HEK293 (cell line): ENCODE measurements around the gene HRG.
A peak's percentile ranks its signal among the peaks of the same experiment; 100 is the strongest.

ENCODE experiments used
- CTCF ChIA-PET: fragments of 350-600 bp; formaldehyde crosslinking; extraction: SDS; loops from one replicate; lab custom pipeline; 2021; ENCODE audit warnings: antibody characterized with exemption; lab: Yijun Ruan, JAX
- POLR2A ChIA-PET: fragments of 300-600 bp; formaldehyde crosslinking; extraction: SDS; loops from one replicate; lab custom pipeline; 2020; ENCODE audit warnings: antibody characterized with exemption, inconsistent platforms; lab: Yijun Ruan, JAX
- H3K27ac ChIP-seq: fragments of 200-500 bp; sonication (Bioruptor generic); 2 replicates; pipeline ENCODE4 v1.5.1; 2014; ENCODE audit warnings: low read depth, low read length, control low read depth, inconsistent platforms; ENCODE audit errors: extremely low read depth
- H3K36me3 ChIP-seq, 2 experiments: fragments of 200-500 bp in 1 of 2; sonication (Bioruptor generic) in 1 of 2; 1 replicate in 1 of 2; 2 replicates in 1 of 2; pipeline ENCODE4 v1.5.1; 2014 to 2017; ENCODE audit warnings: inconsistent platforms in 2 of 2, low read length in 2 of 2; ENCODE audit not compliant: control insufficient read depth in 2 of 2, insufficient read depth in 1 of 2
- H3K4me1 ChIP-seq: fragments of 200-500 bp; sonication (Bioruptor generic); 2 replicates; pipeline ENCODE4 v1.5.1; 2014; ENCODE audit warnings: mild to moderate bottlenecking, low read length, inconsistent platforms; ENCODE audit not compliant: control insufficient read depth, insufficient read depth
- H3K4me3 ChIP-seq: 2 replicates; pipeline ENCODE4 v1.5.1; 2011; ENCODE audit warnings: low read depth, mild to moderate bottlenecking, control low read depth, low read length, moderate library complexity
- H3K9me3 ChIP-seq: fragments of 200-500 bp; sonication (Bioruptor generic); 2 replicates; pipeline ENCODE4 v1.5.1; 2014; ENCODE audit warnings: low read depth, low read length, inconsistent platforms; ENCODE audit not compliant: control insufficient read depth, insufficient read depth
- HOXC10 ChIP-seq: sonication (generic); formaldehyde crosslinking; IDR thresholded peaks from 2 replicates; pipeline ENCODE4 v1.8.1; 2023; ENCODE audit warnings: mild to moderate bottlenecking, missing genetic modification reagents
- HOXD13 ChIP-seq: sonication (generic); formaldehyde crosslinking; IDR thresholded peaks from 2 replicates; pipeline ENCODE4 v1.8.0; 2022; ENCODE audit warnings: missing genetic modification reagents, borderline replicate concordance
- KLF9 ChIP-seq: fragments of 450-650 bp; formaldehyde crosslinking; IDR thresholded peaks from 2 replicates; pipeline ENCODE4 v1.5.1; 2016; ENCODE audit warnings: missing biosample characterization, missing genetic modification characterization, low read depth
- RBAK ChIP-seq: fragments of 450-650 bp; formaldehyde crosslinking; IDR thresholded peaks from 2 replicates; pipeline ENCODE4 v1.5.1; 2016; ENCODE audit warnings: missing biosample characterization, missing genetic modification characterization
- SCRT2 ChIP-seq: fragments of 450-650 bp; formaldehyde crosslinking; IDR thresholded peaks from 2 replicates; pipeline ENCODE4 v1.5.1; 2016; ENCODE audit warnings: missing biosample characterization, missing genetic modification characterization
- YY2 ChIP-seq: fragments of 450-650 bp; formaldehyde crosslinking; IDR thresholded peaks from 2 replicates; pipeline ENCODE4 v1.5.1; 2016; ENCODE audit warnings: missing biosample characterization, missing genetic modification characterization
- ZBTB20 ChIP-seq: fragments of 450-650 bp; formaldehyde crosslinking; IDR thresholded peaks from 2 replicates; pipeline ENCODE4 v1.5.1; 2016; ENCODE audit warnings: missing biosample characterization, missing genetic modification characterization
- ZFP41 ChIP-seq: fragments of 450-650 bp; formaldehyde crosslinking; IDR thresholded peaks from 2 replicates; pipeline ENCODE4 v1.5.1; 2016; ENCODE audit warnings: missing biosample characterization, missing genetic modification characterization, borderline replicate concordance
- ZFP69B ChIP-seq: fragments of 450-650 bp; formaldehyde crosslinking; IDR thresholded peaks from 2 replicates; pipeline ENCODE4 v1.5.1; 2016; ENCODE audit warnings: missing biosample characterization, missing genetic modification characterization
- ZNF114 ChIP-seq: fragments of 450-650 bp; formaldehyde crosslinking; IDR thresholded peaks from 2 replicates; pipeline ENCODE4 v1.5.0; 2017; ENCODE audit warnings: missing biosample characterization, missing genetic modification characterization
- ZNF202 ChIP-seq: fragments of 450-650 bp; formaldehyde crosslinking; IDR thresholded peaks from 2 replicates; pipeline ENCODE4 v1.5.1; 2016; ENCODE audit warnings: missing biosample characterization, missing genetic modification characterization, borderline replicate concordance
- ZNF214 ChIP-seq: fragments of 450-650 bp; formaldehyde crosslinking; IDR thresholded peaks from 2 replicates; pipeline ENCODE4 v1.5.1; 2017; ENCODE audit warnings: missing biosample characterization, mild to moderate bottlenecking, missing genetic modification characterization, borderline replicate concordance
- ZNF274 ChIP-seq, 2 experiments: fragments of 200-500 bp in 1 of 2; fragments of 450-650 bp in 1 of 2; sonication (Bioruptor generic) in 1 of 2; formaldehyde crosslinking in 1 of 2; IDR thresholded peaks; 2 replicates each; pipeline versions ENCODE4 v1.5.1 to v1.6.1; 2014 to 2016; ENCODE audit warnings: borderline replicate concordance in 1 of 2, inconsistent platforms in 1 of 2, low read length in 1 of 2, missing biosample characterization in 1 of 2, missing genetic modification characterization in 1 of 2
- ZNF292 ChIP-seq: fragments of 450-650 bp; formaldehyde crosslinking; IDR thresholded peaks from 2 replicates; pipeline ENCODE4 v1.5.1; 2016; ENCODE audit warnings: low read depth, missing biosample characterization, missing genetic modification characterization, borderline replicate concordance
- ZNF311 ChIP-seq: fragments of 450-650 bp; formaldehyde crosslinking; IDR thresholded peaks from 2 replicates; pipeline ENCODE4 v1.5.1; 2017; ENCODE audit warnings: missing biosample characterization, missing genetic modification characterization, borderline replicate concordance
- ZNF510 ChIP-seq: fragments of 450-650 bp; formaldehyde crosslinking; IDR thresholded peaks from 2 replicates; pipeline ENCODE4 v1.5.1; 2018; ENCODE audit warnings: mild to moderate bottlenecking, missing genetic modification characterization, missing biosample characterization; ENCODE audit not compliant: insufficient replicate concordance
- ZNF544 ChIP-seq: fragments of 450-650 bp; formaldehyde crosslinking; IDR thresholded peaks from 2 replicates; pipeline ENCODE4 v1.5.0; 2017; ENCODE audit warnings: missing biosample characterization, missing genetic modification characterization
- ZNF571 ChIP-seq: fragments of 450-650 bp; formaldehyde crosslinking; IDR thresholded peaks from 2 replicates; pipeline ENCODE4 v1.5.0; 2017; ENCODE audit warnings: missing biosample characterization, missing genetic modification characterization
- TF ChIP-seq, protein P1 (sequence below): fragments of 450-650 bp; formaldehyde crosslinking; IDR thresholded peaks from 2 replicates; pipeline ENCODE4 v1.5.1; 2016; ENCODE audit warnings: missing biosample characterization, missing genetic modification characterization
- TF ChIP-seq, protein P2 (sequence below): fragments of 450-650 bp; formaldehyde crosslinking; IDR thresholded peaks from 2 replicates; pipeline ENCODE4 v1.5.1; 2016; ENCODE audit warnings: missing biosample characterization, missing genetic modification characterization
- TF ChIP-seq, protein P3 (sequence below): fragments of 450-650 bp; formaldehyde crosslinking; IDR thresholded peaks from 2 replicates; pipeline ENCODE4 v1.5.1; 2016; ENCODE audit warnings: missing biosample characterization, missing genetic modification characterization

HRG gene

DNA sequence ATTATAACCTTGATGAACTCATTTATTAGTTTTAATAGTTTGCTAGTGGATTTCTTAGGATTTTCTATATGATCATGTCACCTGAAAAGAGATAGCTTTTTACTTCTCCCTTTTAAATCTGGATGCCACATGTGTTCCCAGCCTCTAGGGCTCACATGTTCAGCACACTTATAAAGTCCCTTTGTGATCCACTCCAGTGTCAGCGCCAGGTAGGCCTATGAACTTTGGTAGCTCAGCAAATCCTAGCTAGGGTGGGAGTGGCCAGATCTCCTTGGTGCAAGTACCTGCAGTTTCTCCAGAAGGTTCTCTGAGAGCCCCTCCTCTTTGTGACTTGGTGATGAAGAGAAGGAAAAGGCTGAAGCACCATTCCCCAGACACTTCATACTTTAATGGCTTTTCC, 17.0 kb upstream of the HRG start:
- no peak for TF ChIP-seq KLF9 (tag by site-specific recombination)
- no peak for TF ChIP-seq ZNF114
- no peak for TF ChIP-seq ZBTB20
- Histone ChIP-seq H3K4me3 (no peak overlapping the region), H3K9me3 (no peaks in the 10 kb centered on the region), H3K4me1 (no peaks in the 10 kb centered on the region), H3K27ac (no peak overlapping the region), H3K36me3 (no peaks in the 10 kb centered on the region)
- ChIA-PET CTCF (interaction anchor here (0.7 kb wide), 1 partner anchor 306 kb away, joined by 4 read pairs; no protein-coding TSS in a partner anchor), POLR2A (no interaction called here)

DNA sequence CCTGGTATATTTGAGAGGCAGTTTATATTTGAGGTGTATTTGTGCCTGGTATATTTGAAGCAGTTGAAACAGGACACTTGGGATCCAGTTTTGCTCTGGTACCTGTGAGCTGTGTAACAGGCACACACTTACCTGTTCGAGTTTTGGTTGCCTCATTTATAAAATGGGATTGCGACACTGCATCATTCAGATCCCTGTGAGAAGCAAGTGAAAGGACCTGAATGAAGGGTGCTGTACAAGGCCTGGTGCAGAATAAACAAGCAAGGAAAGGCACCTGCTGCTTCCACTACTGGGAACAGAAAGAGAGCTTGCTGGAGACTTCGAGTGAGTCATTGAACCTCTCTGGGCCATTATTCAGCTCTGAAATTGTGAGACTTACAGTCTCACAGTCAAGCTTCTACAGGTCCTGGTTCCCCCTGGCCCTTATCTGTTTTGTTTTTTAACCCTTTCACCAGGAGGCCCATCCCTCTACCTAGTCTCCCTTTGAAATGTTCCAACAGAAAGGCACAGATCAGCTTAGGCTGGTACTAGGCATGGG, 14.1 kb upstream of the HRG start:
- Histone ChIP-seq H3K4me3 (no peak overlapping the region), H3K4me1 (no peaks in the 10 kb centered on the region), H3K9me3 (no peaks in the 10 kb centered on the region), H3K36me3 (no peaks in the 10 kb centered on the region), H3K27ac (no peak overlapping the region)
- ChIA-PET POLR2A (no interaction called here), CTCF (interaction anchor here (1.0 kb wide), 1 partner anchor 37 kb away, joined by 3 read pairs; no protein-coding TSS in a partner anchor)
- TF ChIP-seq ZNF311 (tag by site-specific recombination) = no peak
- TF ChIP-seq HOXD13 (CRISPR knock-in tag) = no peak
- TF ChIP-seq, protein P1, sequence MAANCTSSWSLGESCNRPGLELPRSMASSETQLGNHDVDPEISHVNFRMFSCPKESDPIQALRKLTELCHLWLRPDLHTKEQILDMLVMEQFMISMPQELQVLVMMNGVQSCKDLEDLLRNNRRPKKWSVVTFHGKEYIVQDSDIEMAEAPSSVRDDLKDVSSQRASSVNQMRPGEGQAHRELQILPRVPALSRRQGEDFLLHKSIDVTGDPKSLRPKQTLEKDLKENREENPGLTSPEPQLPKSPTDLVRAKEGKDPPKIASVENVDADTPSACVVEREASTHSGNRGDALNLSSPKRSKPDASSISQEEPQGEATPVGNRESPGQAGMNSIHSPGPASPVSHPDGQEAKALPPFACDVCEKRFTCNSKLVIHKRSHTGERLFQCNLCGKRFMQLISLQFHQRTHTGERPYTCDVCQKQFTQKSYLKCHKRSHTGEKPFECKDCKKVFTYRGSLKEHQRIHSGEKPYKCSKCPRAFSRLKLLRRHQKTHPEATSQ (tag by site-specific recombination) = no peak
- TF ChIP-seq SCRT2 (tag by site-specific recombination) = peak; percentile 26; the same call in 1 of the 2 replicates
- no peak for TF ChIP-seq ZNF214 (tag by site-specific recombination)

DNA sequence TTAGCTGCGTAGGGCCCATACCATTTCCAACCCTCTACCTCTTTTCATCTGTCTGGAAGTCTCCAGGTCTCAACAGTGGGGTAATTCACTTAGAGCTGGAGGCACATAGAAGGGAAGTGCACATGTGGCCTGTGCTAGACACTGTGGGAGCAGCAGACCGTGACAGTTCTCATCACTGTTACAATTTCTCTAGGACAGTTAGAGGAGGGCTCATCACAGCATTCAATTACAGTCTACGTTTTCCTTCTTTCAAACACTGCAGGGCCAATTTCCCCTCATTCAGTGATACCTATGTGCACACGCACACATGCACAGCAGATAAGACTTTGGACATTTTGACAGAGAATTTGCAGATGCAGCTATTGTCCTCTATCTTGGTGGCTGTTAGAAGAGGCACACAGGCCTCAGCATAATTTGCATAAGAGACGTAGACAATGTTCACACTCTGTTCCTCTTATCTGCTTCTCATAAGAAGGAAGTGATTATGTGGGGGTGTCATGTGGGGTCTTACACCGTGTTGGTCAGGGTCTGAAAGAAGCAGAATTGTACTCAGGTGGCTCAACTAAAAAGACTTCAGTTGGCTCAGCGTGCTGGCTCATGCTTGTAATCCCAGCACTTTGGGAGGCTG, 12.6 kb upstream of the HRG start:
- Histone ChIP-seq H3K4me1 (no peaks in the 10 kb centered on the region), H3K27ac (no peak overlapping the region), H3K9me3 (no peaks in the 10 kb centered on the region), H3K4me3 (no peak overlapping the region), H3K36me3 (no peaks in the 10 kb centered on the region)
- CTCF ChIA-PET = interaction anchor here (0.7 to 1.3 kb wide), 2 partner anchors 16 to 44 kb away, joined by 3 to 4 read pairs; no protein-coding TSS in a partner anchor
- POLR2A ChIA-PET = no interaction called here
- TF ChIP-seq ZNF571 (tag by site-specific recombination) = no peak
- TF ChIP-seq ZNF202 = no peak
- TF ChIP-seq, protein P2, sequence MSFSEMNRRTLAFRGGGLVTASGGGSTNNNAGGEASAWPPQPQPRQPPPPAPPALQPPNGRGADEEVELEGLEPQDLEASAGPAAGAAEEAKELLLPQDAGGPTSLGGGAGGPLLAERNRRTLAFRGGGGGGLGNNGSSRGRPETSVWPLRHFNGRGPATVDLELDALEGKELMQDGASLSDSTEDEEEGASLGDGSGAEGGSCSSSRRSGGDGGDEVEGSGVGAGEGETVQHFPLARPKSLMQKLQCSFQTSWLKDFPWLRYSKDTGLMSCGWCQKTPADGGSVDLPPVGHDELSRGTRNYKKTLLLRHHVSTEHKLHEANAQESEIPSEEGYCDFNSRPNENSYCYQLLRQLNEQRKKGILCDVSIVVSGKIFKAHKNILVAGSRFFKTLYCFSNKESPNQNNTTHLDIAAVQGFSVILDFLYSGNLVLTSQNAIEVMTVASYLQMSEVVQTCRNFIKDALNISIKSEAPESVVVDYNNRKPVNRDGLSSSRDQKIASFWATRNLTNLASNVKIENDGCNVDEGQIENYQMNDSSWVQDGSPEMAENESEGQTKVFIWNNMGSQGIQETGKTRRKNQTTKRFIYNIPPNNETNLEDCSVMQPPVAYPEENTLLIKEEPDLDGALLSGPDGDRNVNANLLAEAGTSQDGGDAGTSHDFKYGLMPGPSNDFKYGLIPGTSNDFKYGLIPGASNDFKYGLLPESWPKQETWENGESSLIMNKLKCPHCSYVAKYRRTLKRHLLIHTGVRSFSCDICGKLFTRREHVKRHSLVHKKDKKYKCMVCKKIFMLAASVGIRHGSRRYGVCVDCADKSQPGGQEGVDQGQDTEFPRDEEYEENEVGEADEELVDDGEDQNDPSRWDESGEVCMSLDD (tag by site-specific recombination) = no peak
- no peak for TF ChIP-seq ZFP69B (tag by site-specific recombination)
- TF ChIP-seq ZNF274 (IDR thresholded peaks at IDR 0.05; ENCODE audit: low read length) = no peak
- no peak for TF ChIP-seq ZNF274 (tag by site-specific recombination; IDR thresholded peaks at IDR 0.05; ENCODE audit: borderline replicate concordance)
- TF ChIP-seq ZFP41 = no peak
- no peak for TF ChIP-seq ZNF510 (tag by site-specific recombination)
- TF ChIP-seq HOXC10 (CRISPR knock-in tag) = no peak
- no peak for TF ChIP-seq RBAK (tag by site-specific recombination)
- TF ChIP-seq ZNF292 (tag by site-specific recombination) = no peak
- no peak for TF ChIP-seq YY2
- no peak for TF ChIP-seq ZNF544
- TF ChIP-seq, protein P3, sequence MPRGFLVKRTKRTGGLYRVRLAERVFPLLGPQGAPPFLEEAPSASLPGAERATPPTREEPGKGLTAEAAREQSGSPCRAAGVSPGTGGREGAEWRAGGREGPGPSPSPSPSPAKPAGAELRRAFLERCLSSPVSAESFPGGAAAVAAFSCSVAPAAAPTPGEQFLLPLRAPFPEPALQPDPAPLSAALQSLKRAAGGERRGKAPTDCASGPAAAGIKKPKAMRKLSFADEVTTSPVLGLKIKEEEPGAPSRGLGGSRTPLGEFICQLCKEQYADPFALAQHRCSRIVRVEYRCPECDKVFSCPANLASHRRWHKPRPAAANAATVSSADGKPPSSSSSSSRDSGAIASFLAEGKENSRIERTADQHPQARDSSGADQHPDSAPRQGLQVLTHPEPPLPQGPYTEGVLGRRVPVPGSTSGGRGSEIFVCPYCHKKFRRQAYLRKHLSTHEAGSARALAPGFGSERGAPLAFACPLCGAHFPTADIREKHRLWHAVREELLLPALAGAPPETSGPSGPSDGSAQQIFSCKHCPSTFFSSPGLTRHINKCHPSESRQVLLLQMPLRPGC = no peak
